GM12892 (cell line): ENCODE results near the gene WNK4.

Experiments used
- DNase-seq: peaks from one replicate; pipeline ENCODE4 v3.0.0; 2011; ENCODE audit not compliant: insufficient read length
- FAIRE-seq: peaks from 2 replicates; lab custom pipeline; 2011; peaks lifted over from hg19 to GRCh38; lab: Jason Lieb, UNC
- POLR2A ChIP-seq: IDR thresholded peaks from 2 replicates; pipeline ENCODE4 v1.6.1; 2011; ENCODE audit warnings: low read depth, low read length, control low read depth
- POLR2AphosphoS5 ChIP-seq: IDR thresholded peaks from 2 replicates; pipeline ENCODE4 v1.6.1; 2011; ENCODE audit warnings: low read depth, low read length, control low read depth
- TAF1 ChIP-seq: IDR thresholded peaks from 2 replicates; pipeline ENCODE4 v1.6.1; 2011; ENCODE audit warnings: low read depth, mild to moderate bottlenecking, control low read depth, low read length, borderline replicate concordance

Gene WNK4

DNA sequence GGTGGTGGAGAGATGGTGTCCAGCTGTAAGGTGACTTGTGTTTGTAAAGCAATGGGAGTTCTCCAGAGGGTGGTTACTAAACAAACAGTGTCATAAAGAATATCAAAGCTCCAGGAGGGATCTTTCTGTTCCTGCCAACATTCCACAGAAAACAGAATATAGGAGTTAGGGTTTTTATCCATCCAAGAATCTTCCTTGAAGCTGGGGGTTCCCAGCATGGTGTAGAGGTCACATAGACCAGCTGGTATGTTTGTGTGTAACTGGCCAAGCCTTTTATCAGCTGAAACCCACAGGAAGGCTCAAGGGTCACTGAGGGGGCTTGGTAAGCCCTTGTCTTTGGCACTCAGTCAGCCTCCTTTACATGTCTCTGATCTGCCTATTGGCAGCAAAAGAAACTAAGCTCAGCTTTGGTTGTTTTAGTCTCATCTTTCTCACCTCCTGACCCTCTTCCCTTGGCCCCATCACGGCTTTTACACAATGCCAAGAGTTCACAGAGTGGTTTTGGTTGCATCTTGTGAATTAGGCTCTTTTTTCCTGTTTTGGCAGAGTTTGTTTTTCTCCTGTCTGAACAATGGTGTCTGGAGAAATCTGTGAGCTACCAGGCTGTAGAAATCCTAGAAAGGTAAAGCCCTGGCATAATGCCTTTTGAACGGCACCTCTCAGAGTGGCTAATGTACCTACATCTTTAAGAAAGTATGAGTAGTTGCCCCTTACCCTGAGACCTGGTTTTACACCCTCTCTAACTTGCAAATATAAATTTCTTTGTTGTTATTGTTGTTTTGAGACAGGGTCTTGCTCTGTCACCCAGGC is 22.9 kb downstream of the WNK4 start:
- FAIRE-seq = no peak
- TF ChIP-seq POLR2AphosphoS5 = no peak
- TF ChIP-seq TAF1 = no peak
- TF ChIP-seq POLR2A = no peak
- no peak for DNase-seq

DNA sequence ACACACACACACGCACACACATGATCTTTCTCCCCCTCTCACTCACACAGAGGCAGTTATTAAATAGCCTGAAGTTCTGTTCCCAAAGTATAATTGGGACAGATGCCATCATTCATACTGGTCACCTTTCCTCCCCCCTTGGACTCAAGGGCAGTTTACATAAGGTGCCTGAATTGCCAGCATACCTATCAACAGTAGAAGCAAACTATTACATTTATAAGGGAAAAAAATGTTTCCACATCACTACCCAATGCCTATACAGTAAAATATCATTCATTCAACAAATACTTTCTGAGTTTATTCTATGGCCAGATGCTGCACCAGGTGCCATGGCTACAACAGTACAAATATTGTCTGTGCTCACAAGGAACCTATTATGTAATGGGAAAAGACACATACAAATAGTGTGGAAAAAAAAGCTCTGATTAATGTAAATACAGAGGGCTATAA is 24.5 kb downstream of the WNK4 start:
- FAIRE-seq (no peak), DNase-seq (no peak)
- no peak for TF ChIP-seq POLR2A
- TF ChIP-seq TAF1 = no peak
- TF ChIP-seq POLR2AphosphoS5 = no peak

GRCh38 chr17:42806249-42806648 is 25.8 kb downstream of the WNK4 start:
- DNase-seq (no peak), FAIRE-seq (no peak)
- TF ChIP-seq POLR2AphosphoS5 = no peak
- TF ChIP-seq TAF1 = no peak
- no peak for TF ChIP-seq POLR2A

DNA sequence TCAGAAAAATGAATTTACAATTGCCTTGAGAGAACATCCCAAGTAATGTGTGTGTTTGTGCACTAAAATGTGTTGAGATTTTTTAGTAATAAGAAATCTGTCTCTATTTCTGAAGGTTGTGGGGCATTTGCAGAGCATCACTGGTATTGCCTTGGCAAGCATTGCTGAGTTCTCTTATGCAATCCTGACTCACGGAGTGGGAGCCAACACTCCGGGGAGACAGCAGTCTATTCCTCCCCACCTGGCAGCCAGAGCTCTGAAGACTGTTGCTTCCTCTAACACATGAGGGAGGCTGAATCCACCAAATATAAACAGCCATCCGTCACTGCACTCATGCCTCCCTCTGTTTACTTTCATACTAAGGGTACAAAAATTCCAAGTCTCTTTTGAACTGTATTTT is 28.8 kb downstream of the WNK4 start:
- TF ChIP-seq POLR2A (no peak), POLR2AphosphoS5 (no peak), TAF1 (no peak)
- DNase-seq = no peak
- no peak for FAIRE-seq

GRCh38 chr17:42814633-42815399 is 34.4 kb downstream of the WNK4 start:
- TF ChIP-seq POLR2A = no peak
- no peak for TF ChIP-seq POLR2AphosphoS5
- no peak for TF ChIP-seq TAF1
- DNase-seq = no peak
- no peak for FAIRE-seq

DNA sequence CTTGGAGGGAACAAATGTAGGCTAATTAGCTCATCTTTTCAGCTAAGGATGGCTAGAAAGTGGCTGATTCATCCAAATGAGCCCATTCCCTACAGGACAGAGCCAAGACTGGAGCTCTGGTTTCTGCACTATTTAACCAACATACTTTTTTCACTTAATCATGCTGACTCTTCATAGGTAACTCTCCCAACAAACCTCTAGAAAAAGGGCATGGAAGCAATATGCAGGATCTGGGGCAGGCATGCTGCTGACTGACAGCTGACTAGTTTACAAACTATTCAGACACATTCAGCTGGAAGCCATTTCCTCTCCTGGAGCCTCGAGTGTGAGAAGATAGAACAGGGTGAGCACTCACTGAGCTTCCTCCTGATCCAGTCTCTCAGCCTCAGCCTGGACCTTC is 37.5 kb downstream of the WNK4 start:
- no peak for DNase-seq
- TF ChIP-seq POLR2AphosphoS5 (no peak), POLR2A (no peak), TAF1 (no peak)
- FAIRE-seq = no peak

GRCh38 chr17:42818379-42818778 is 38.0 kb downstream of the WNK4 start:
- DNase-seq = no peak
- no peak for FAIRE-seq
- TF ChIP-seq POLR2AphosphoS5 (no peak), TAF1 (no peak), POLR2A (no peak)

GRCh38 chr17:42819939-42820535 is 39.6 kb downstream of the WNK4 start:
- DNase-seq = no peak
- TF ChIP-seq TAF1 (no peak), POLR2A (no peak), POLR2AphosphoS5 (no peak)
- FAIRE-seq = no peak

- TF ChIP-seq TAF1 = no peak
- DNase-seq (no peak), FAIRE-seq (no peak)
These were observed 40.8 kb downstream of the WNK4 start for GRCh38 chr17:42821176-42821575.

DNA sequence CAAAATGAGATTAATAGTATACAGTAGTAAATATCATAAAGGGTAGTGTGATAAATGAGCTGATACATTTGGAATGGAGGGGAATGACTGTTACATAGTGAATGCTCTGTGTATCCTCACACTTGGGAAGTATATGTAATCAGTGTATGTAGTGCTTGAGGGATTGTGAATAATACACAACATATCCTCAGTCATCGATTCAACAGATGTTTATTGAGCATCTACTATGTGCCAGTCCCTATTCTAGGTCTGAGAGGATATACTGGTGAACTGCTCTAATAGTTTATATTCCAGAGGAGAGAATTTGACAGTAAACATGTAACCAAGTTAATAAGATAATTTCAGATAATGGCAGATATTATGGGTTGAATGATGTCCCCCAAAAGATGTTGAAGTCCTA is 47.1 kb downstream of the WNK4 start:
- no peak for TF ChIP-seq POLR2A
- TF ChIP-seq TAF1 = no peak
- no peak for TF ChIP-seq POLR2AphosphoS5
- FAIRE-seq = no peak
- no peak for DNase-seq

DNA sequence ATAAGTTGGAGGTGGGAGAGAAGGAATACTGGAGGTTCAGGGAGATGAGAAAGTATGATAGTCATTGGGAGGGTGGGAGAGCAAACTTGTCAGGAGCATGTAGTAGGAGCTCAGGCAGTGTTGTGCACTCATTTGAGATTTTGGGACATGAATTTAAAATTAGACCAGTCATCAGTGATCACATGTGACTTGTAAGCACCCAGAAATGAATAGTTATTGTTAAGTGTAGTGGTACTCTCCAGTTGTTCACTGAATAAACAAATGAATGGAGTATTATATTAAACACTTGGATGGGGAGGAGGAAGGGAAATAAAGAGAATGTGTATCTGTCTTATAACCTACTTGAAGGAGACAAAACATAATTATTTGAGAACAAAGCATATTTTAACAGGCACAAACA is 50.6 kb downstream of the WNK4 start:
- FAIRE-seq = no peak
- DNase-seq = no peak
- TF ChIP-seq POLR2AphosphoS5 = no peak
- no peak for TF ChIP-seq TAF1
- no peak for TF ChIP-seq POLR2A

GRCh38 chr17:42832213-42832933 is 52.0 kb downstream of the WNK4 start:
- DNase-seq (no peak), FAIRE-seq (no peak)
- TF ChIP-seq TAF1 (no peak), POLR2A (no peak), POLR2AphosphoS5 (no peak)
